OCI-LY7 (cell line): ENCODE results near the gene UQCR10.

Experiments
- EZH2phosphoT487 ChIP-seq: fragments of 200-600 bp; sonication (generic); IDR thresholded peaks from 2 replicates; pipeline ENCODE4 v1.6.1; 2018; ENCODE audit warnings: low read depth, borderline replicate concordance, mild to moderate bottlenecking, mixed run types, antibody characterized with exemption, low read length, moderate library complexity, mixed read lengths
- TF ChIP-seq, protein P1 (sequence below): fragments of 200-600 bp; sonication (generic); conservative IDR thresholded peaks from 2 replicates; pipeline ENCODE4 v1.5.1; 2014; ENCODE audit warnings: mild to moderate bottlenecking, antibody characterized with exemption, low read length, moderate library complexity, mixed read lengths

DNA sequence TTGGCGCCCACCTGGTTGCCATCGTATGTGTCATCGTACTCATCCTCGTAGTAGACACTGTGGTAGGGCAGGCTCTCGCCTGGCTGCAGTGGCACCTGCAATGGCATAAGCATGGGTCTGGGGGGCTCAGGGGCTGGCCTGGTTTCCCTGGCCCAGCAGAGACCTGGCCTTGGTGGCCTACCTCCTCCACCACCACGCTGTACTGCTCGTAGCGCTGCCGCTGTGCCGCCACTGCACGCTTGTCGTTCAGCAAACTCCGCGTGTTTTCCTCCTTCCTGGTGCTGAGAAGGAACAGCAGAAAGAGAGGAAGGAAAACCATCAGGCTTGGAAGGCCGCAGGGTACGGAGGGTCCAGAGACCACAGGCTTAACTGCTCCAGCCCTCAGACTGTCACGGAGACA lies 26.2 kb downstream of the UQCR10 start:
- TF ChIP-seq, protein P1, sequence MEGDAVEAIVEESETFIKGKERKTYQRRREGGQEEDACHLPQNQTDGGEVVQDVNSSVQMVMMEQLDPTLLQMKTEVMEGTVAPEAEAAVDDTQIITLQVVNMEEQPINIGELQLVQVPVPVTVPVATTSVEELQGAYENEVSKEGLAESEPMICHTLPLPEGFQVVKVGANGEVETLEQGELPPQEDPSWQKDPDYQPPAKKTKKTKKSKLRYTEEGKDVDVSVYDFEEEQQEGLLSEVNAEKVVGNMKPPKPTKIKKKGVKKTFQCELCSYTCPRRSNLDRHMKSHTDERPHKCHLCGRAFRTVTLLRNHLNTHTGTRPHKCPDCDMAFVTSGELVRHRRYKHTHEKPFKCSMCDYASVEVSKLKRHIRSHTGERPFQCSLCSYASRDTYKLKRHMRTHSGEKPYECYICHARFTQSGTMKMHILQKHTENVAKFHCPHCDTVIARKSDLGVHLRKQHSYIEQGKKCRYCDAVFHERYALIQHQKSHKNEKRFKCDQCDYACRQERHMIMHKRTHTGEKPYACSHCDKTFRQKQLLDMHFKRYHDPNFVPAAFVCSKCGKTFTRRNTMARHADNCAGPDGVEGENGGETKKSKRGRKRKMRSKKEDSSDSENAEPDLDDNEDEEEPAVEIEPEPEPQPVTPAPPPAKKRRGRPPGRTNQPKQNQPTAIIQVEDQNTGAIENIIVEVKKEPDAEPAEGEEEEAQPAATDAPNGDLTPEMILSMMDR, result no peak
- TF ChIP-seq EZH2phosphoT487, result no peak
